Neuronal stem cell (in vitro differentiated cells): ENCODE results near the gene SHROOM1. TPM values are rescaled to one million over a fixed set of nuclear protein-coding genes. Genes with fewer than 3 reads are reported as not detected.

Experiments
- small RNA-seq: library from polyadenylated mRNA; stranded (forward); fragments of <200 nt; extraction: miRNeasy Mini kit (QIAGEN cat#:217004); gene quantifications from one replicate; pipeline ENCODE3, GENCODE V24; 2013; ENCODE audit not compliant: insufficient read depth

The SHROOM1 gene

Small RNAs within 50 kb of the gene (small RNA-seq; reads per million reads assigned to genes)
- not detected for gene RNA5SP192
